ENCODE results near the gene CRELD2. TPM values are rescaled to one million over a fixed set of nuclear protein-coding genes. Genes with fewer than 3 reads are reported as not detected.

The CRELD2 gene
- total and polyA plus RNA-seq, 2 of the 13 experiments (the other 11 are each of a cell fraction or from before 2014, with no cell fraction given): 17.2 to 44.7 TPM

GRCh38 chr22:49955581-49956417 lies 37.4 kb downstream of the CRELD2 start (continued):
- TF ChIP-seq ZNF281 (CRISPR knock-in tag; IDR thresholded peaks at IDR 0.05; ENCODE audit: borderline replicate concordance) (peak; percentile 36; the same call in 1 of the 2 replicates), SP5 (CRISPR knock-in tag; IDR thresholded peaks at IDR 0.05; ENCODE audit: borderline replicate concordance, low read depth) (peak; percentile 85), GZF1 (CRISPR knock-in tag; IDR thresholded peaks at IDR 0.05) (no peak), KDM6A (CRISPR knock-in tag; IDR thresholded peaks at IDR 0.05; ENCODE audit: low read depth) (0 out of 2 replicates have a peak, but pooled peaks have one; percentile 33), RNF219 (CRISPR knock-in tag; IDR thresholded peaks at IDR 0.05) (no peak), SNRNP70 (IDR thresholded peaks at IDR 0.05; ENCODE audit: low read depth, low read length) (no peak), ZNF570 (CRISPR knock-in tag; IDR thresholded peaks at IDR 0.05; ENCODE audit: borderline replicate concordance) (no peak), ZNF549 (CRISPR knock-in tag; IDR thresholded peaks at IDR 0.05) (peak; percentile 89; the same call in 1 of the 2 replicates), ATF7-NPFF (CRISPR knock-in tag; IDR thresholded peaks at IDR 0.05; ENCODE audit: low read depth) (peak; percentile 68; the same call in 1 of the 2 replicates), LRRFIP1 (CRISPR knock-in tag; conservative IDR thresholded peaks at IDR 0.05) (no peak), TAF1 (CRISPR knock-in tag; IDR thresholded peaks at IDR 0.05) (0 out of 2 replicates have a peak, but pooled peaks have one; percentile 36), ZBTB34 (CRISPR knock-in tag; IDR thresholded peaks at IDR 0.05) (0 out of 2 replicates have a peak, but pooled peaks have one; percentile 47), POGK (CRISPR knock-in tag; conservative IDR thresholded peaks at IDR 0.05) (0 out of 2 replicates have a peak, but pooled peaks have one; percentile 37), PPARG (CRISPR knock-in tag; conservative IDR thresholded peaks at IDR 0.05) (peak; percentile 45; the same call in 1 of the 2 replicates), RXRA (CRISPR knock-in tag; IDR thresholded peaks at IDR 0.05) (peak; percentile 55), MLX (CRISPR knock-in tag; IDR thresholded peaks at IDR 0.05) (0 out of 2 replicates have a peak, but pooled peaks have one; percentile 52)

Data from HepG2 (cell line).